Activated T-helper 1 cell treated with Interleukin-2 at 50 U/mL for 16 hours (primary cell): ENCODE measurements around the gene TMTC1.

Experiments
- DNase-seq: peaks from one replicate; pipeline ENCODE4 v3.0.0-alpha.2; 2020; ENCODE audit warnings: low read depth

The TMTC1 gene

DNA sequence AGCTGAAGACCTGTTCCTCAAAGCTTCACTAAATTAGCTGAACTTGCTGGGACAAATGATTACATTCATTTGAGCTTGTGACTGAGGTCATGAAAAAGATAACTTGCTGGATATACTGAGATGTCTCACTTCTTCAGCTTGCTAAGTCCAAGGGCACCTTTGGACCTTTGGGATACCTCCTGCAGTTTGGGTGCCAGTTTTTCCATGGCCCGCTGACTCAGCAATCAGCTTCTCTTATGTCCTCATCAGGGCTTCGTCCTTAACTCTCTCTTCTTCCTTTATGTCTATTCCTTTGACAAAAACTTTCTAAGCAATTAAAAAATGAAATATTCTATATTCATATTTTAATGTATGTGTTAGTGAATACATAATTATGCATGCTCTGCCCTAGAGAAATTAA, 331.9 kb downstream of the TMTC1 start:
- DNase-seq, result no peak
